A204.1 (cell line): ENCODE results near the gene MME.

Experiments used
- FAIRE-seq: peaks from 2 replicates; lab custom pipeline; 2012; peaks lifted over from hg19 to GRCh38; lab: Jason Lieb, UNC

MME gene

GRCh38 chr3:155147588-155147987, 67.5 kb downstream of the MME start:
- no peak for FAIRE-seq

GRCh38 chr3:155149494-155149893, 69.4 kb downstream of the MME start:
- no peak for FAIRE-seq

- FAIRE-seq = no peak
These were observed 73.4 kb downstream of the MME start for GRCh38 chr3:155153242-155154186.

GRCh38 chr3:155154255-155154654, 74.1 kb downstream of the MME start:
- FAIRE-seq = no peak

- no peak for FAIRE-seq
These were observed 78.4 kb downstream of the MME start for GRCh38 chr3:155158346-155159037.

- FAIRE-seq = no peak
These were observed 79.2 kb downstream of the MME start for GRCh38 chr3:155159301-155159700.

- FAIRE-seq = no peak
These were observed 81.6 kb downstream of the MME start for GRCh38 chr3:155161640-155162292.

GRCh38 chr3:155164306-155164705, 84.2 kb downstream of the MME start:
- FAIRE-seq = no peak

- FAIRE-seq = no peak
These were observed 86.3 kb downstream of the MME start for GRCh38 chr3:155166441-155166840.

- no peak for FAIRE-seq
These were observed 89.1 kb downstream of the MME start for GRCh38 chr3:155169197-155169596.

- FAIRE-seq = no peak
These were observed 93.7 kb downstream of the MME start for GRCh38 chr3:155173771-155174170.

- no peak for FAIRE-seq
These were observed 98.8 kb downstream of the MME start for GRCh38 chr3:155178810-155179436.

GRCh38 chr3:155179437-155179827, 99.3 kb downstream of the MME start:
- no peak for FAIRE-seq

GRCh38 chr3:155179966-155180757, 100.0 kb downstream of the MME start:
- no peak for FAIRE-seq

GRCh38 chr3:155182467-155182866, 102.3 kb downstream of the MME start:
- no peak for FAIRE-seq

GRCh38 chr3:155184011-155184410, 103.9 kb downstream of the MME start:
- FAIRE-seq = no peak

- FAIRE-seq = no peak
These were observed 105.5 kb downstream of the MME start for GRCh38 chr3:155185631-155186071.

- no peak for FAIRE-seq
These were observed 107.9 kb downstream of the MME start for GRCh38 chr3:155188031-155188430.

- FAIRE-seq = no peak
These were observed 109.4 kb downstream of the MME start for GRCh38 chr3:155189478-155189877.

- no peak for FAIRE-seq
These were observed 110.6 kb downstream of the MME start for GRCh38 chr3:155190691-155191090.

GRCh38 chr3:155192957-155193746, 113.0 kb downstream of the MME start:
- no peak for FAIRE-seq
